Heart right ventricle (tissue), 16 donors: ENCODE measurements around the gene KLF6. TPM values are rescaled to one million over a fixed set of nuclear protein-coding genes. Genes with fewer than 3 reads are reported as not detected.

ENCODE experiments used
- ATAC-seq, 8 donors: fragments of 200-7000 bp; cut with Tn5 transposase; one replicate each; pipeline ENCODE4 v1.9.1; 2020; ENCODE audit warnings: mild to moderate bottlenecking in 8 of 8, moderate library complexity in 8 of 8, moderate number of reproducible peaks in 1 of 8
- DNase-seq, 2 donors: peaks; one replicate each; pipeline ENCODE4 v3.0.0-alpha.2; 2020
- H3K27ac ChIP-seq, 10 donors: fragments of 200-600 bp; sonication (generic) in 2 of 10; one replicate each; pipeline versions ENCODE4 v1.5.0 to v1.8.0; 2020 to 2022; ENCODE audit warnings: mild to moderate bottlenecking in 3 of 10
- H3K27me3 ChIP-seq, 7 donors: fragments of 200-600 bp; one replicate each; pipeline ENCODE4 v1.8.0; 2021 to 2022; ENCODE audit warnings: mild to moderate bottlenecking in 2 of 7
- H3K36me3 ChIP-seq, 9 donors: fragments of 200-600 bp; sonication (generic) in 1 of 9; one replicate each; pipeline versions ENCODE4 v1.5.0 to v1.8.0; 2020 to 2022; ENCODE audit warnings: mild to moderate bottlenecking in 2 of 9
- H3K4me1 ChIP-seq, 9 donors: fragments of 200-600 bp; sonication (generic) in 1 of 9; one replicate each; pipeline versions ENCODE4 v1.5.0 to v1.8.0; 2020 to 2022; ENCODE audit warnings: mild to moderate bottlenecking in 4 of 9
- H3K4me3 ChIP-seq, 10 donors: fragments of 200-600 bp; sonication (generic) in 2 of 10; one replicate each; pipeline versions ENCODE4 v1.5.0 to v1.8.0; 2020 to 2022; ENCODE audit warnings: mild to moderate bottlenecking in 7 of 10, moderate library complexity in 2 of 10
- H3K9me3 ChIP-seq, 11 donors: fragments of 200-600 bp in 10 of 11; sonication (generic) in 2 of 11; one replicate each; pipeline versions ENCODE4 v1.5.0 to v1.8.0; 2013 to 2022; ENCODE audit warnings: mild to moderate bottlenecking in 2 of 11, control low read depth in 1 of 11, moderate library complexity in 1 of 11
- WGBS, 2 donors: extraction: QIAGEN DNeasy Blood & Tissue Kit; methylation state at CpG; one replicate each; pipeline ENCODE4 v1.1.7; 2013; ENCODE audit warnings: inconsistent platforms in 1 of 2; 5-methylcytosine and 5-hydroxymethylcytosine counted together
- intact Hi-C, 10 donors: fragments of 100-400 bp; cut with DNase I; formaldehyde crosslinking; loops; one replicate each; pipeline versions ENCODE4 v1.11.1 to v1.14.2; 2022
- polyA plus RNA-seq, 2 donors: library from polyadenylated mRNA; stranded (reverse); fragments of 200-250 nt; gene quantifications; one replicate each; pipeline ENCODE4 v1.2.3, GENCODE V29; 2013
- total RNA-seq, 10 donors: library from RNA; stranded (reverse); fragmentation: NEBNext Ultra II Directional in 3 of 10; extraction: Animal tissue kit (Norgen Biotek cat#: 25700) in 3 of 10; gene quantifications; one replicate each; pipeline versions ENCODE4 v1.2.1 to v1.2.4, GENCODE V29; 2021 to 2023
- TF ChIP-seq, protein P1 (sequence below), 9 donors: fragments of 200-600 bp; sonication (generic) in 2 of 9; IDR thresholded peaks; one replicate each; pipeline versions ENCODE4 v1.5.0 to v1.8.0; 2021 to 2022; ENCODE audit warnings: antibody characterized with exemption in 9 of 9, mild to moderate bottlenecking in 5 of 9, moderate library complexity in 1 of 9
- donor health status: Arrhythmogenic right ventricular cardiomyopathy.
- donor health status: ischemic (EF 13 %, LVEDD 7.1; RV severe dilation, severe dysfunction).
- donor health status: healthy with polysubstance abuse.
- donor health status: DM: no; HTN: yes; CAD: no.
- donor health status: DM: no; HTN: no; CAD: no.
- donor health status: ischemic (EF 25% LVEDD 6.9; RV normal size, moderate dysfunction).
- donor health status: ischemic (EF 25% LVEDD 5.7; RV mildly dilated, moderate dysfunction).
- donor health status: healthy.
- donor health status: DM: yes; HTN: yes; CAD: no.
- donor health status: Ischemic cardiomyopathy.
- donor health status: ischemic (EF 35%, LVEDD 5.7; RV mildly dilated, moderate dysfunction).
- donor health status: nonischemic (EF 11% LVEDD 7.7; RV severe dilation, severe dysfunction).
- donor health status: DM: yes; HTN: yes; CAD: no.
- donor health status: PGD.
- donor health status: ischemic (EF 29% LVEDD 5.4; RV normal size, mild dysfunction).
- donor health status: nonischemic (EF 23%, LVEDD 6.1; RV moderate dilation, normal function).

The KLF6 gene
- total and polyA plus RNA-seq, 12 donors, result 22.1 to 90.5 (median 52.0) TPM

DNA sequence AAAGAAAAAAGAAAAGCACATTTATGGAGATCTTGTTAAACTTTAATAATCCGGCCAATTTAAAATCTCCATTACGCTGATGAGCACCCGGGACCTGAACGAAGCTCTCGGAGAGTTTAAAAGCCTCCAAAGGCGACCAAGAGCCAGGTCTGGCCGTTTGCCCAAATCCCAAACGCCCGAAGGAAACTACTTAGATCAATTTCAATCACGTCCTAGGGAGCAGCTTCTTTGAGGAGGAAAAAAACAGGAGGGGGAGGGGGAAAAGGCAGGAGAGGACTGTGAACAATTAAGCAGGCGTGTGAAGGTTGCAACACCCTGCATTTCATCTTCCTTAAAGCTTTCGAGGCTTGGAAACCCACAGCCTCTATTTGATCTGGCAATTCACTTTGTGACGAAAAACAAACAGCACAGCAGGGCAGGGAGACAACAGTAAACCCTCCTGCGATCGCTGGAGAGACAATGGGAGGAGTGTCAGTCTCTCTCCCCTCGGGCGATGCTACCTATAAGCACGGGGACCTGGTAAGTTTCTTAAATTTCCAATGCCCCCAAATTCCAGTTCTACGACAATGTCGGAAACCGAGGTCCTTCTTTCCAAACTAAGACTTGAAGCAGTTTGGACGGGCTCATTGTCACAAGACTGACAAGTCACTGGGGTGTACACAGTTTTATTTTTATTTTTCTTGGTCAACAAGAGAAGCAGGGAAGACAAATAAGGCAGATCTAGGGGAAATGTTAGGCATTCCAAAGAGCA, 1.2 kb downstream of the KLF6 start:
- TF ChIP-seq, protein P1, sequence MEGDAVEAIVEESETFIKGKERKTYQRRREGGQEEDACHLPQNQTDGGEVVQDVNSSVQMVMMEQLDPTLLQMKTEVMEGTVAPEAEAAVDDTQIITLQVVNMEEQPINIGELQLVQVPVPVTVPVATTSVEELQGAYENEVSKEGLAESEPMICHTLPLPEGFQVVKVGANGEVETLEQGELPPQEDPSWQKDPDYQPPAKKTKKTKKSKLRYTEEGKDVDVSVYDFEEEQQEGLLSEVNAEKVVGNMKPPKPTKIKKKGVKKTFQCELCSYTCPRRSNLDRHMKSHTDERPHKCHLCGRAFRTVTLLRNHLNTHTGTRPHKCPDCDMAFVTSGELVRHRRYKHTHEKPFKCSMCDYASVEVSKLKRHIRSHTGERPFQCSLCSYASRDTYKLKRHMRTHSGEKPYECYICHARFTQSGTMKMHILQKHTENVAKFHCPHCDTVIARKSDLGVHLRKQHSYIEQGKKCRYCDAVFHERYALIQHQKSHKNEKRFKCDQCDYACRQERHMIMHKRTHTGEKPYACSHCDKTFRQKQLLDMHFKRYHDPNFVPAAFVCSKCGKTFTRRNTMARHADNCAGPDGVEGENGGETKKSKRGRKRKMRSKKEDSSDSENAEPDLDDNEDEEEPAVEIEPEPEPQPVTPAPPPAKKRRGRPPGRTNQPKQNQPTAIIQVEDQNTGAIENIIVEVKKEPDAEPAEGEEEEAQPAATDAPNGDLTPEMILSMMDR (IDR thresholded peaks at IDR 0.05), result no peak
- Histone ChIP-seq H3K4me3 (peak overlapping the region; percentile 67 to 99 (median 94)), H3K36me3 (peaks cover 0 to 37% (median 24%) of the 10 kb centered on the region in 9 donors), H3K27me3 (no peaks in the 10 kb centered on the region), H3K27ac (peak overlapping the region; percentile 98 to 100 (median 100)), H3K4me1 (peaks cover 23 to 49% (median 41%) of the 10 kb centered on the region in 9 donors), H3K9me3 (peaks cover 0 to 1% (median 0%) of the 10 kb centered on the region in 11 donors)
- DNase-seq (peak; percentile 78 to 81), ATAC-seq (peak in 4 of 8 donors; percentile 9 to 20 (median 12))
- 0 to 1% methylated on average over 22 of the region's 22 CpGs for WGBS, 2 donors
- intact Hi-C loops, result loop anchor here in 8 of 10 donors (1.0 to 10.0 kb wide), 26 partner anchors 23 to 985 kb away; no protein-coding TSS in a partner anchor

DNA sequence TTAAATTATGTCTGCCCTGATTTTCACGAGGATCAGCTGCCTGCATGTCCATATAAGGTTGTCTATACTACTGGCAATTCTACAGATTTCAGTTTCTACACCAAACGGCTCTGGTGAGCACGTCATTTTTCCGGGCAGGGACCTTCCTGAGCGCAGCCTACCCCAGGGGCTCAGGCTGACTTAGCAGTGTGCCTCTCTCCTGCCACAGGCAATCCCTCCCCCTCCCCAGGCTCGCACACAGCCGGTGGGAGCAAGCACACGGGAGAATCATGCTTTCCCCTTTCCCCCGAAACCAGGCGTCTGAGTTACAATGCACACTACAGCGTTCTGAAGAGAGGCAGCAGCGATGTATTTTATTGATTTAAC, 1.7 kb downstream of the KLF6 start:
- H3K9me3 ChIP-seq, result no peaks in the 10 kb centered on the region
- H3K4me1 ChIP-seq, result peaks cover 23 to 54% (median 47%) of the 10 kb centered on the region in 9 donors
- TF ChIP-seq, protein P1 (IDR thresholded peaks at IDR 0.05), result no peak
- no peaks in the 10 kb centered on the region for H3K27me3 ChIP-seq
- ATAC-seq, result peak in 7 of 8 donors; percentile 3 to 37 (median 23)
- peak; percentile 49 to 63 for DNase-seq
- WGBS, 2 donors, result 0% methylated on average over 12 of the region's 12 CpGs
- peak overlapping the region; percentile 98 to 100 (median 100) for H3K27ac ChIP-seq
- peaks cover 0 to 42% (median 29%) of the 10 kb centered on the region in 9 donors for H3K36me3 ChIP-seq
- intact Hi-C loops, result loop anchor here in 8 of 10 donors (1.0 to 10.0 kb wide), 23 partner anchors 132 to 986 kb away; no protein-coding TSS in a partner anchor
- peak overlapping the region; percentile 67 to 99 (median 94) for H3K4me3 ChIP-seq

GRCh38 chr10:3782451-3783315, 2.3 kb downstream of the KLF6 start:
- Histone ChIP-seq H3K27ac (peak overlapping the region; percentile 98 to 100 (median 100)), H3K27me3 (no peaks in the 10 kb centered on the region), H3K4me1 (peaks cover 23 to 60% (median 53%) of the 10 kb centered on the region in 9 donors), H3K9me3 (no peaks in the 10 kb centered on the region), H3K4me3 (peak overlapping the region; percentile 67 to 99 (median 94)), H3K36me3 (peaks cover 0 to 49% (median 35%) of the 10 kb centered on the region in 9 donors)
- intact Hi-C loops, result loop anchor here in 8 of 10 donors (1.0 to 10.0 kb wide), 23 partner anchors 132 to 986 kb away; no protein-coding TSS in a partner anchor
- TF ChIP-seq, protein P1 (IDR thresholded peaks at IDR 0.05), result no peak
- peak; percentile 29 to 76 (median 68) for ATAC-seq
- DNase-seq, result peak; percentile 48 to 86
- 1 to 2% methylated on average over 13 of the region's 13 CpGs for WGBS, 2 donors

- DNase-seq, result no peak
- ATAC-seq, result no peak
- Histone ChIP-seq H3K9me3 (no peaks in the 10 kb centered on the region), H3K27ac (peak overlapping the region; percentile 98 to 100 (median 100)), H3K4me1 (peaks cover 26 to 66% (median 59%) of the 10 kb centered on the region in 9 donors), H3K27me3 (no peaks in the 10 kb centered on the region), H3K4me3 (peak overlapping the region; percentile 67 to 99 (median 94)), H3K36me3 (peaks cover 0 to 54% (median 39%) of the 10 kb centered on the region in 9 donors)
- WGBS, 2 donors, result 2 to 5% methylated on average over 8 of the region's 8 CpGs
- TF ChIP-seq, protein P1 (IDR thresholded peaks at IDR 0.05), result no peak
- intact Hi-C loops, result loop anchor here in 8 of 10 donors (2.0 to 10.0 kb wide), 21 partner anchors 133 to 987 kb away; no protein-coding TSS in a partner anchor
Measured at GRCh38 chr10:3782146-3782450, 2.9 kb downstream of the KLF6 start.
